Activated CD8-positive, alpha-beta T cell treated with anti-CD3 and anti-CD28 coated beads for 36 hours (primary cell): ENCODE results near the gene MAP2K4. TPM values are rescaled to one million over a fixed set of nuclear protein-coding genes. Genes with fewer than 3 reads are reported as not detected.

Source experiments
- ATAC-seq: fragments of 200-7000 bp; cut with Tn5 transposase; one replicate; pipeline ENCODE4 v1.10.0; 2021; ENCODE audit warnings: mild to moderate bottlenecking, moderate library complexity
- CTCF ChIA-PET: fragments of 350-600 bp; sonication (Branson Sonifier 250); formaldehyde crosslinking; loops from one replicate; lab custom pipeline; 2021; ENCODE audit warnings: antibody characterized with exemption; lab: Charles Lee
- POLR2A ChIA-PET: fragments of 350-600 bp; sonication (Branson Sonifier 250); formaldehyde crosslinking; loops from one replicate; lab custom pipeline; 2021; ENCODE audit warnings: antibody characterized with exemption; lab: Charles Lee
- DNase-seq: peaks from one replicate; pipeline ENCODE4 v3.0.0-alpha.2; 2020
- H3K27ac Mint-ChIP-seq: one replicate; pipeline ENCODE4 v1.8.0; 2021; ENCODE audit warnings: mild to moderate bottlenecking, mixed read lengths
- H3K27me3 Mint-ChIP-seq: one replicate; pipeline ENCODE4 v1.8.0; 2021; ENCODE audit warnings: mixed read lengths
- H3K36me3 Mint-ChIP-seq: one replicate; pipeline ENCODE4 v1.8.0; 2021; ENCODE audit warnings: low read depth, mixed read lengths
- H3K4me1 Mint-ChIP-seq: one replicate; pipeline ENCODE4 v1.8.0; 2021; ENCODE audit warnings: low read depth, mixed read lengths
- H3K4me3 Mint-ChIP-seq: one replicate; pipeline ENCODE4 v1.8.0; 2021; ENCODE audit warnings: mild to moderate bottlenecking, moderate library complexity, mixed read lengths
- H3K9me3 Mint-ChIP-seq: one replicate; pipeline ENCODE4 v1.8.0; 2021; ENCODE audit warnings: mixed read lengths
- intact Hi-C: fragments of 100-400 bp; cut with micrococcal nuclease; formaldehyde crosslinking; loops from one replicate; pipeline ENCODE4 v1.10.0; 2022
- total RNA-seq, 2 experiments: library from RNA; stranded (reverse); gene quantifications; one replicate each; pipeline ENCODE4 v1.2.3, GENCODE V29; 2021
- TF ChIP-seq, protein P1 (sequence below): fragments of 200-600 bp; IDR thresholded peaks from one replicate; pipeline ENCODE4 v1.8.0; 2022; ENCODE audit warnings: antibody characterized with exemption, mild to moderate bottlenecking

Gene MAP2K4
- total RNA-seq, 2 experiments from 2014 or later, result 45.6 to 49.0 TPM

DNA sequence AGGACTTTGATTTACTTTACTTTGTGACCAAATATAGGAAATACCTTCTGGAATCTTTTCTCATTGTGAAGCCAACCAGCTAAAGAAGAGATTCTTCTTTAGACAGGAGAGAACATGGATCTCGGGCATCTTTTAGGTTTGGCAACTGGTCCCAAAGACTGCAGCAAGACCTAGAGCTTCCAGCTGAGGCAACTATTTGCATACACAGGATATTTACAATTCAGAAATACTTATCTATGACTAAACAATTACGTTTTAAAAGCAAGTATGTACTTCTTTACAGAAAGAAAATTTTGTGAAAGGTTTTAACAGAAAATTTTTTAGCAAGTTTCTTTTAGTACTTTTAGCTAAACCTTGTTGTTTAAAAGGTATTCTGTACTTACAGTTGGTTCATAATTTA, 106.5 kb downstream of the MAP2K4 start:
- intact Hi-C loops, result no loop called here
- Mint-ChIP-seq H3K4me1 (no peaks in the 10 kb centered on the region), H3K27ac (no peak overlapping the region), H3K4me3 (no peak overlapping the region), H3K36me3 (peaks cover 60% of the 10 kb centered on the region), H3K9me3 (peaks cover 1% of the 10 kb centered on the region), H3K27me3 (no peaks in the 10 kb centered on the region)
- ChIA-PET POLR2A (no interaction called here), CTCF (interaction anchor here (1.5 kb wide), 1 partner anchor 12 kb away, joined by 3 read pairs; no protein-coding TSS in a partner anchor)
- ATAC-seq (no peak), DNase-seq (no peak)
- TF ChIP-seq, protein P1, sequence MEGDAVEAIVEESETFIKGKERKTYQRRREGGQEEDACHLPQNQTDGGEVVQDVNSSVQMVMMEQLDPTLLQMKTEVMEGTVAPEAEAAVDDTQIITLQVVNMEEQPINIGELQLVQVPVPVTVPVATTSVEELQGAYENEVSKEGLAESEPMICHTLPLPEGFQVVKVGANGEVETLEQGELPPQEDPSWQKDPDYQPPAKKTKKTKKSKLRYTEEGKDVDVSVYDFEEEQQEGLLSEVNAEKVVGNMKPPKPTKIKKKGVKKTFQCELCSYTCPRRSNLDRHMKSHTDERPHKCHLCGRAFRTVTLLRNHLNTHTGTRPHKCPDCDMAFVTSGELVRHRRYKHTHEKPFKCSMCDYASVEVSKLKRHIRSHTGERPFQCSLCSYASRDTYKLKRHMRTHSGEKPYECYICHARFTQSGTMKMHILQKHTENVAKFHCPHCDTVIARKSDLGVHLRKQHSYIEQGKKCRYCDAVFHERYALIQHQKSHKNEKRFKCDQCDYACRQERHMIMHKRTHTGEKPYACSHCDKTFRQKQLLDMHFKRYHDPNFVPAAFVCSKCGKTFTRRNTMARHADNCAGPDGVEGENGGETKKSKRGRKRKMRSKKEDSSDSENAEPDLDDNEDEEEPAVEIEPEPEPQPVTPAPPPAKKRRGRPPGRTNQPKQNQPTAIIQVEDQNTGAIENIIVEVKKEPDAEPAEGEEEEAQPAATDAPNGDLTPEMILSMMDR, result no peak

DNA sequence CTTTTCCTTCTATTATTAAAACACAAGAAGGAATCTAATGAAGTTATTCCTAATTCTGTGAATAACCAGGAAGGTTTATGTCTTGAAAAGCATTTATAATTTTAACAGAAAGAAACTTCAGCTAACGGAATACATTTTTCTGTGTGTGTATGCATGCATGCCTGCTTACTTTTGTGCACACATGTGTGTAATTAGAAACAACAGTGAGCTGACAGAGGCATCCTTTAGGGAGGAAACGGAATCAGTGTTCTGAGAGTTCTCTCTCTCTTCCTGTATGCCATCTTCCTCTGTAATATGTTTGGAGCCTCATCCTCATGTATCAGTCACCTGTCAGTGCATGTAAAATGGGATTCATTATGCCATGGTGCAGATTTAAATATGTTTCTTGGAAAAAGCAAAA, 107.0 kb downstream of the MAP2K4 start:
- DNase-seq (no peak), ATAC-seq (no peak)
- TF ChIP-seq, protein P1, result no peak
- CTCF ChIA-PET, result interaction anchor here (1.5 kb wide), 1 partner anchor 11 kb away, joined by 3 read pairs; no protein-coding TSS in a partner anchor
- Mint-ChIP-seq H3K4me1 (no peaks in the 10 kb centered on the region), H3K27me3 (no peaks in the 10 kb centered on the region), H3K36me3 (peaks cover 65% of the 10 kb centered on the region), H3K27ac (no peak overlapping the region), H3K4me3 (no peak overlapping the region), H3K9me3 (peaks cover 1% of the 10 kb centered on the region)
- intact Hi-C loops, result no loop called here
- POLR2A ChIA-PET, result no interaction called here

DNA sequence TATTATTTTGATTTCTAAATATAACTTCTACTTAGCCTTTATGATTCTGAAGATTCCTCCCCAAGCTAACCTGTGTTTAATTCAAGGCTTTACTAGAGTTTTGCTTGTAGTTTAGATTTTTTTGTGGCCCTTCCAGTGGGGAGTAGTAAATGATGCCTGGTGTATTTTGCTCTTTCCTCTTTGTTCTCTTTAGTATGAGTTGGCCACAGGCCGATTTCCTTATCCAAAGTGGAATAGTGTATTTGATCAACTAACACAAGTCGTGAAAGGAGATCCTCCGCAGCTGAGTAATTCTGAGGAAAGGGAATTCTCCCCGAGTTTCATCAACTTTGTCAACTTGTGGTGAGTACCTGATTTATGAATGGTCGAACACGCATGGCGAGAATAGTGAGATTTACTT, 108.3 kb downstream of the MAP2K4 start:
- TF ChIP-seq, protein P1, result no peak
- ChIA-PET CTCF (no interaction called here), POLR2A (no interaction called here)
- intact Hi-C loops, result no loop called here
- Mint-ChIP-seq H3K27ac (no peak overlapping the region), H3K9me3 (peaks cover 1% of the 10 kb centered on the region), H3K4me3 (no peak overlapping the region), H3K4me1 (no peaks in the 10 kb centered on the region), H3K27me3 (no peaks in the 10 kb centered on the region), H3K36me3 (peaks cover 65% of the 10 kb centered on the region)
- no peak for ATAC-seq
- no peak for DNase-seq

DNA sequence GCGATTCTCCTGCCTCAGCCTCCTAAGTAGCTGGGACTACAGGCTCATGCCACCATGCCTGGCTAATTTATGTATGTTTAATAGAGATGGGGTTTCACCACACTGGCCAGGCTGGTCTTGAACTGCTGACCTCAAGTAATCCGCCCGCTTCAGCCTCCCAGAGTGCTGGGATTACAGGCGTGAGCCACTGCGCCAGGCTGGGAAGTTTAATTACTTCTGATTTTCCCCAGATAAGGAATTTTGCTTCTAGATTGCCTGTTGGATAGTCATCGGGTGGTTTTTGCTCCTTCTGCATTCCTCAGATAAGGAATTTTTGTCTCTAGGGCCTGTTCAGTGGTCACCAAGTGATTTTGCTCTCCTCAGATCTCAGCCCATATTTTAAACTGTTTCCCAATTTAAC, 112.5 kb downstream of the MAP2K4 start:
- intact Hi-C loops, result no loop called here
- Mint-ChIP-seq H3K9me3 (peaks cover 13% of the 10 kb centered on the region), H3K4me3 (no peak overlapping the region), H3K27ac (no peak overlapping the region), H3K36me3 (peaks cover 60% of the 10 kb centered on the region), H3K4me1 (no peaks in the 10 kb centered on the region), H3K27me3 (no peaks in the 10 kb centered on the region)
- ATAC-seq (no peak), DNase-seq (no peak)
- ChIA-PET CTCF (no interaction called here), POLR2A (no interaction called here)
- TF ChIP-seq, protein P1, result no peak

DNA sequence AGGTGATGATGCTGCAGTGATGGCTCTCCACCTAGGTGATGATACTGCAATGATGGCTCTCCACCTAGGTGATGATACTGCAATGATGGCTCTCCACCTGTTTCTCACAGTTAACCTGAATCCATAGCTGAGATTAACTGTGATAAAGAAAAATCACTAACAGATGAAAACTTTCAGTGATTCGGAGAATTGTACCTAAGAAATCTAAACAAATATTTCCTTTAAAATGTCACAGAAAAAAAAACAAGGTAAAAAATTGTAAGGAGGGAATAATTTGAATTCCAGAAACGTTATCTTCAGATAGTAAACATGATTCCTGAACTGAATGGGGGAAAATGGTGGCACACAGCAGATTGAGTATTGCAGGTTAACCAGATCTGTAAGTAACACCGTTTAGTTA, 113.4 kb downstream of the MAP2K4 start:
- TF ChIP-seq, protein P1, result no peak
- Mint-ChIP-seq H3K36me3 (peaks cover 63% of the 10 kb centered on the region), H3K4me3 (no peak overlapping the region), H3K27me3 (no peaks in the 10 kb centered on the region), H3K4me1 (no peaks in the 10 kb centered on the region), H3K27ac (no peak overlapping the region), H3K9me3 (peaks cover 13% of the 10 kb centered on the region)
- CTCF ChIA-PET, result interaction anchor here (1.5 kb wide), 1 partner anchor 20 kb away, joined by 3 read pairs; no protein-coding TSS in a partner anchor
- no peak for DNase-seq
- POLR2A ChIA-PET, result no interaction called here
- intact Hi-C loops, result no loop called here
- no peak for ATAC-seq
